ENCODE measurements around the gene XKR7.
"Not testable (repeated sequence)": the region's sequence is repeated elsewhere in the genome, so short reads cannot be mapped to it uniquely, and the experiment has no call there.

XKR7 gene, protein sequence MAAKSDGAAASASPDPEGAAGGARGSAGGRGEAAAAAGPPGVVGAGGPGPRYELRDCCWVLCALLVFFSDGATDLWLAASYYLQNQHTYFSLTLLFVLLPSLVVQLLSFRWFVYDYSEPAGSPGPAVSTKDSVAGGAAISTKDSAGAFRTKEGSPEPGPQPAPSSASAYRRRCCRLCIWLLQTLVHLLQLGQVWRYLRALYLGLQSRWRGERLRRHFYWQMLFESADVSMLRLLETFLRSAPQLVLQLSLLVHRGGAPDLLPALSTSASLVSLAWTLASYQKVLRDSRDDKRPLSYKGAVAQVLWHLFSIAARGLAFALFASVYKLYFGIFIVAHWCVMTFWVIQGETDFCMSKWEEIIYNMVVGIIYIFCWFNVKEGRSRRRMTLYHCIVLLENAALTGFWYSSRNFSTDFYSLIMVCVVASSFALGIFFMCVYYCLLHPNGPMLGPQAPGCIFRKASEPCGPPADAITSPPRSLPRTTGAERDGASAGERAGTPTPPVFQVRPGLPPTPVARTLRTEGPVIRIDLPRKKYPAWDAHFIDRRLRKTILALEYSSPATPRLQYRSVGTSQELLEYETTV

DNA sequence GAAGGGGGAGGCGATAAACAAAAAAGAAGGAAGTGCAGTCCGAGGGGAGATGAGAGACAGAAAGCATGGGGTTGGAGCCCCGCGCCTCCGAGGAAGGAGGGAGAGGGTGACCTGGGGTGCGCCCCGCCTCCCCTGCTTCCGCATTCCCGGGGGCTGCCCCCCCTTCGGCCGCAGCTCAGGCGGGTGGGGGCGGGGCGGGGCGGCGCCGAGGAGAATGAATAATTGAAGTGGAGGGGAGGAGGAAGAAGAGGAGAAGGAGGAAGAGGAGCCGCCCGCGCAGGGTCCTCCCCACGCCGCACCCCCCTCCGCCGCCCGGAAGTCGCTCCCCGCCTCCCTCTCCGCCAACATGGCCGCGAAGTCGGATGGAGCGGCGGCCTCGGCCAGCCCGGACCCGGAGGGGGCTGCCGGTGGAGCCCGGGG, at the start of gene XKR7:
XKR7 (plus strand) TSS at position 322 of the 420 bp plus-strand sequence; CDS start at position 347, 25 bp downstream.
- DNase-seq (ENCODE audit: low spot score): no peak

DNA sequence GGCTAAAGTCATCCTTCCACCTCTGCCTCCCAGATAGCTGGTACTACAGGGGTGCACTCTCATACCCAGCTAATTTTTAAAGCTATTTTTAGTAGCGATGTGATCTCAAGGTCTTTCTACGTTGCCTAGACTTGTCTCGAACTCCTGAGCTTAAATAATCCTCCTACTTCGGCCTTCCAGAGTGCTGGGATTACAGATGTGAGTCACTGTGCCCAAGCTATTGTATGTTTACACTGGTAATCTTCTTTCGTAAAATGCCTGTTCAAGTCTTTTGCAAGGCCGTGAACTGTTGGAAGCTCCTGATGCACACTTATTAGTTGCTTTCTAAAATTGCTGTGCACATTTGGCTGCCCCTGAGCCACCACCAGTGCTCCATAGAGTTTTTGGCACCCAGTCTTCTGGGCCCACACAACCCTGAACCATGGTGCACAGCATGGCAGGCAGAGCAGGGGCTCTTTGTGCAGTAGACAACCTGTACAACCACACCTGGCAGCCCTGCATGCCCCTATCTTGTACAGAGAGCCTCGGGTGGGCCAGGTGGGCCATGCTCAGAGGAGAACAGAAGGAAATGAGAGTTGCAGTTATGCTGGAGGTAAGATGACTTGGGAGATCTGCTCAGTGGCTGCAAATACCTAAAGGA, 49.4 kb upstream of the XKR7 start:
- DNase-seq (ENCODE audit: low spot score): no peak

GRCh38 chr20:31919410-31920155, 48.4 kb upstream of the XKR7 start:
- no peak for DNase-seq (ENCODE audit: low spot score)

DNA sequence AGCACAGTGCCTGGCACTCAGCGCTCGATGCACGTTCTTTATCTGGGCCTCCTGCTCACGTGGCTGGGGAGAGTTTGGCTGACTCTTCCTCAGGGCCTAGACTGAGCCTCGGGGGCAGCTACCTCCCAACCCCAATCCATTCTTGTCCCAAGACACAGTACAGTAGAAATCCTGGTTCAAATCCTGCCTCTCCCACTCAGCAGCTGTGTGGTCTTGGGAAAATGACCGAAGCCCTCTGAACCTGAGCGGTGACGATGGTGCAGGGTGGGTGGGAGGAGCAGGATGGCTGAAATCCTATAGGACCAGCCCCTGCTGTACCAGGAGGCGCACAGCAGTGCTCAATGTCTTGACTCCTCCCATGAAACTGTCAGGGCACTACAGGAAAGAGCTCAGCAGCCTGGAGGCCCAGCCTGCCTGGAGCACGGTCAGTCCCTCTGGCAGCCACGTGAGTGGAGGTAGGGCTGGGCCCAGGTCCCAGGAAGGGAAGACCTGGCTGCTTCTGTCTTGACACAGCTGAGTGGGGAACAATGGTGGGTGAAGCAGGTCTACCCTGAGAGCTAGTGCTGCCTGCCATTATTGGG, 47.6 kb upstream of the XKR7 start:
- DNase-seq (ENCODE audit: low spot score): no peak

GRCh38 chr20:31921480-31921879, 46.5 kb upstream of the XKR7 start:
- not testable (repeated sequence) for DNase-seq (ENCODE audit: low spot score)

DNA sequence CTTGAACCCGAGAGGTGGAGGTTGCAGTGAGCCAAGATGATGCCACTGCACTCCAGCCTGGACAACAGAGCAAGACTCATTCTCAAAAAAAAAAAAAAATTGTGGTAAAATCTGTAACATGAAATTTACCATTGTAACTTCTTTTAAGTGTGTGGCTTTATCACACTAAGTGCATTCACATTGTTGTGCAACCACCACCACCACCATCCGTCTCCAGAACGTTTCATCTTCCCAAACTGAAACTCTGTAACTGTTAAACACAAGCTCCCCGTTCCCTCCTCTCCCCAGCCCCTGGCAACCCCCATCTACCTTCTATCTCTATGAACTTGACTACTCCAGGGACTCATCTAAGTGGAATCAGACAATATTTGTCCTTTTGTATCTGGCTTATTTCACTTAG, 45.8 kb upstream of the XKR7 start:
- no peak for DNase-seq (ENCODE audit: low spot score)

DNA sequence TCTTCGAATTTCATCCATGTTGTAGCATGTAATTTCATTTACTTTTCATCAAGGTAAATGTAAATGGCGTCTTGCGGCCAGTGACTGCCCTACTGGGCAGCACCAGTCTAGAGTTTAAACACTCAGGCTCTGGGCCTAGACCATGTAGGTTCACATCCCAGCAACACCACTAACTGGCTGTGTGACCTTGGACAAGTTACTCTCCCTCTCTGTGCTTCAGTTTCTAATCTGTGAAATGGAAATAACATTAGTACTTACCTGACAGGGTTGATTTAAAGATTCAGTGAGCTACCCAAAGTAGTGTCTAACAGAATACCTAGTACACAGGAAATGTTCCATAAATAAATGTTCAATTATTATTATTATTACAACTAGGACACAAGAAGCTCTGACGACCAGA, 45.4 kb upstream of the XKR7 start:
- DNase-seq (ENCODE audit: low spot score): no peak

- no peak for DNase-seq (ENCODE audit: low spot score)
Measured at GRCh38 chr20:31923388-31924331, 44.3 kb upstream of the XKR7 start.

DNA sequence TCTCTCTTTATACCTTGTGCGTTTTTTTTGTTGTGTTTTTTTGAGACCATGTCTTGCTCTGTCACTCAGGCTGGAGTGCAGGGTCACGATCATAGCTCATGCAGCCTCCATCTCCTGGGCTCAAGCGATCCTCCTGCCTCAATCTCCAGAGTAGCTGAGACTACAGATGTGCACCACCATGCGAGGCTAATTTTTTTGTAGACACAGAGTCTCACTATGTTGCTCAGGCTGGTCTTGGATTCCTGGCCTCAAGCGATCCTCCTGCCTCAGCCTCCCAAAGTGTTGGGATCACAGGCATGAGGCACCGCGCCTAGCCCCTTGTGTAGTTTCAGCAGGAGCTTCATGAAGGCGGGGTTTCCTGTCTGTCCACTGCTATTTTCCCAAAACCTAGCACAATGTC, 43.4 kb upstream of the XKR7 start:
- DNase-seq (ENCODE audit: low spot score): no peak

DNA sequence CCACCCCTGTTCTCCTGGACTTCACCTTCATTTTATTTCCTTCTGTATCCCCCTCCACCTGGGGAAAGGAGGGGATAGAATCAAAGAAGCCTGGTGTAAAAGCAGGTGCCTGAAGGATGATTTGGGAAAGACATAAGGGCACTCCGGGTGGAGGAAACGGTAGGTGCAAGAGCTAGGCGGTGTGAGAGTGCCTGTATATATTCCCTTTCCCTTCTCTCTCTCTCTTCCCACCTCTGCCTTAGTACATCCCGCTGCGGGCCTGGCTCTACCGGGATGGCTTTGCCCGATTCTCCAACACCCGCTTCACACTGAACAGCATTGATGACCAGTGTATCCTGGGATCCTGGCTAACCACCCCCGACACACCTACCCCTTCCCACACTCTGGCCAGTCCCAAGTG, 42.3 kb upstream of the XKR7 start:
- DNase-seq (ENCODE audit: low spot score): no peak

DNA sequence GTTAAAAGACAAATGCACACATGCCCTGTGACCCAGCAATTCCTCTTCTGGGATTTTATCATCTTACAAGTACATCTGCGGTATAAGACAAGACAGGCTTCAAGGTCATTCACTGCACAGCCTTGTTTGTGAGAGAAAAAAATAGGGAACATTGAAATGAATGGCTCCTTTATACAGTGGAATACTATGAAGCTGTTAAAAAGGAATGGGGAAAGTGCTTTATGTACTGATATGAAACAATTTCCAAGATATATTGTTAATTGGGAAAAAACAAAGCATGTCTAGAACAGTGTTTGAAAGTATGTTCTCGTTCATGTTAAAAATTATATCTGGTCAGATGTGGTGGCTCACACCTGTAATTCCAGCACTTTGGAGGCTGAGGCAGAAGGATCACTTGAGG, 41.5 kb upstream of the XKR7 start:
- no peak for DNase-seq (ENCODE audit: low spot score)

GRCh38 chr20:31927627-31928159, 40.3 kb upstream of the XKR7 start:
- DNase-seq (ENCODE audit: low spot score): no peak

GRCh38 chr20:31929631-31930030, 38.3 kb upstream of the XKR7 start:
- not testable (repeated sequence) for DNase-seq (ENCODE audit: low spot score)

DNA sequence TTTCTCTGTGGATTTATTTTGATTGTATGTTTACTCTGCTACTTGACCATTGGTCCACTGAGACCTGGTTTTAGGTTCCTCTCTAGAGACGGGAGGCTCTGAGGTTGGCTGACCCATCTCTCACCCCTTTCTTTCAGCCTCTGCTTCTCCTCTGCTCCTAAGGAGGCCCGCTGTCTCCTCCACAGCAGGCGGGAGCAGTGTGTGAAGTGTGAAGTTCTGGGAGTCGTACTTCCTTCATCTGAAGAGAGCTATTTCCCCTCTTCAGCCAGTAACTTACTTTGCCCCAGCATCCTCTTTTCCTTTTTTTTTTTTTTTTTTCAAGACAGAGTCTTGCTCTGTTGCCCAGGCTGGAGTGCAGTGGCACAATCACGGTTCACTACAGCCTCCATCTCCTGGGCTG, 37.2 kb upstream of the XKR7 start:
- DNase-seq (ENCODE audit: low spot score): no peak

- DNase-seq (ENCODE audit: low spot score): no peak
Measured at GRCh38 chr20:31933698-31934097, 34.3 kb upstream of the XKR7 start.

DNA sequence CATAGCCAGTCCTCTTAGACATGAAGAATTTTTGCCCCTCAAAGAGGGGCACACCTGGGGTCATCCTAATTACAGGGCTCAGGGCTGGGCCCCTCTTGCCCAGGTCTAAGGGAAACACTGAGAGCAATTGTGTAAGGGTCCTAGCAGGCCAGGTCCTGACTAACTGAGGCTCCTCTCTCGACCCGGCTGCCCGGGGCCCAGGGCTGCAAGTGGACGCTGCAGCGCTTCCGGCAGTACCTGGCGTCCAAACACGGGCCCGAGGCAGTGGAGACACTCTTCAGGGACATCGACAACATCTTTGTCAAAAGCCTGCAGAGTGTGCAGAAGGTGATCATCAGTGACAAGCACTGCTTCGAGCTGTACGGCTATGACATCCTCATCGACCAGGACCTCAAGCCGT, 33.5 kb upstream of the XKR7 start:
- DNase-seq (ENCODE audit: low spot score): no peak

GRCh38 chr20:31934968-31935764, 32.8 kb upstream of the XKR7 start:
- DNase-seq (ENCODE audit: low spot score): no peak

DNA sequence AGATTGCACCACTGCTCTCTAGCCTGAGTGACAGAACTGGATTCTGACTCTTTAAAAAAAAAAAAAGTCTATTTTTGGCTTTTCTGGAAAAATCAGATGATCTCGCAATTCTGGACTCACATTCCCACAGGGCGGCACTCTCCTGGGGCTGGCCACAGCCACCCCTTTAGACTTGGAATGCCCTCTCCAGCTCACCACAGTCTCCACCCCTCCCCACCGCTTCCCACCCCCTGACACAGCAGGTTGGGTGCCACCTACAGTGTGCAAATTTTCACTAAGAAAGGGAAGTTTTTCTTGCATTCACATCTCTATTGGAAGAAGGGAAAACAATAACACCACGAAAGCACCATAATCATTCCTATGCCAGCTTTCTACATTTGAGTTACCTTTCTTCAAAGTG, 31.5 kb upstream of the XKR7 start:
- DNase-seq (ENCODE audit: low spot score): no peak

DNA sequence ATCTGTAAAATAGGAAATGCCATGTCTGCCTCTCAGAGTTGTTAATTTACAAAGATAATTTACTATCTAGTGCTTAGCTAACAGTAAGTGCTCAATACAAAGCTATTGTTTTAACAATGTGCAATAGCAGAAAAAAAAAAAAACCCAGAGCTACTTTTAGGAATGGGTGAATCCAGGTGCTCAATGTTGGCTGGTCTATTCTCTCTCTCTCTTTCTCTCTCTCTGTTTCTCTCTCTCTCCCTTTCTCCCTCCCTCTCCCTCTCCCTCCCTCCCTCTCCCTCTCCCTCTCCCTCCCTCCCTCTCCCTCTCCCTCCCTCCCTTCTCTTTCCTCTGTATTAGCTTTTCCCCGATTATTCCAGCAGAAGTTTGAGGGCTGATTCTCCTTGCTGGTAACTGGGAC, 30.1 kb upstream of the XKR7 start:
- no peak for DNase-seq (ENCODE audit: low spot score)

DNA sequence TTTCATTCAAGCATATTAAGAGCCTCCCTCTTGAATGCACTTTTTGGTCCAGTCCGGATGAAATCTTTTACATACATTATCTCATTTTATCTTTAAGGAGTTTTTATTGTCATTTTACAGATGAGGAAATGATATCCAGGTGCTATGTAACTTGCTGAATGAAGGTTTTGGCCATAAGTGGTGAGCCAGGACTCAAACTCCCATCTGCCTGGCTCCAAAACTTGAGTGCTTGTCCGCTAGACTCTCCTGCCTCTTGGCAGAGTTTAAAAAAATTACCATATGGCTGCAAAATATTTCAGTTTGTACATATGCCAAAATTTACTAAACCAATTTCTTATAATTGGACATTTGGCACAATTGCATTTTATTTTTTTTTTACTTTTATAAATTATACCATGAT, 28.3 kb upstream of the XKR7 start:
- DNase-seq (ENCODE audit: low spot score): no peak
